GM19324 (cell line): ENCODE results near the gene PARD3.

Experiments used
- ATAC-seq: cut with Tn5 transposase; IDR thresholded peaks from one replicate; pipeline ENCODE4 v1.9.1; 2021; ENCODE audit warnings: mild to moderate bottlenecking, moderate library complexity; ENCODE audit not compliant: unreplicated experiment, low FRiP score

Gene PARD3

DNA sequence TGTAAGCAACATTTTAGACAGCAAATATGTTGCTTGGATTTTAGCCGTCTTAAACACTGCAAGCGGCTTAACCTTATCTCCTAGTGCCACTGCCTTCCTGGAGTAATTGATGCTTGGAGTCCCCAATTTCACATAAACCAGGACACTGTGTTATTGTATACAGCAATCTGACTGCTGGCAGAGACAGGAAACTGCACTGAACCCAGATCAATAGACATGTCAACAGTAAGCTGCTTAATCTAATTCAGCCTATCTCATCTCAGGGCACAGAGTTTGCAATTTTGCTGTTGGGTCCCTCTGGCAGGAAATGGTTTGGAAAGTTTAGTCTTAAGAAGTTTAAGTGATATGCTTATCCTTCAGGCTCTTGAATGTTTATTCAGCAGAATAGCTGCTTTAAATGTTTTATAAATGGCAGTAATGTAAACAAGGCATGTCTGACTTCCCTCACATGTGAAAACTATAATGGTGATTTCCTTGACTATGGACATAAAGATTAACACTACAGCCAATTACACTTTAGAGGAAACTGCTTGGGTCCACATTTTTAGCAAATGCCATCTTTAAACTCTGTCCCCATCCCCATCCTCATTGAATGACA, 598.6 kb downstream of the PARD3 start:
- no peak for ATAC-seq

DNA sequence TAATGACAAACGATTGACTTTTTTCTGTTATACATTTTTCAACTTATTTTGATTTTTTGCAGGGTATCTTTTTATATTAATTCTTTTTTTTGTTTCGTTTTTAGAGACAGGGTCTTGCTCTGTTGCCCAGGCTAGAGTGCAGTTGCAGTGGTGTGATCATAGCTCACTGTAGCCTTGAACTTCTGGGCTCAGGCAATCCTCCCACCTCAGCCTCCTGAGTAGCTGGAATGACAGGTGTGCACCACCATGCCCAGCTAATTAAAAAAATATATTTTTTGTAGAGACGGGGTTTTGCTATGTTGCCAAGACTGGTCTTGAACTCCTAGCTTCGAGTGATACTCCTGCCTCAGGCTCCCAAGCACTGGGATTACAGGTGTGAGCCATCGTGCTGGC, 601.3 kb downstream of the PARD3 start:
- no peak for ATAC-seq

GRCh38 chr10:34213193-34213804, 601.8 kb downstream of the PARD3 start:
- ATAC-seq = no peak

DNA sequence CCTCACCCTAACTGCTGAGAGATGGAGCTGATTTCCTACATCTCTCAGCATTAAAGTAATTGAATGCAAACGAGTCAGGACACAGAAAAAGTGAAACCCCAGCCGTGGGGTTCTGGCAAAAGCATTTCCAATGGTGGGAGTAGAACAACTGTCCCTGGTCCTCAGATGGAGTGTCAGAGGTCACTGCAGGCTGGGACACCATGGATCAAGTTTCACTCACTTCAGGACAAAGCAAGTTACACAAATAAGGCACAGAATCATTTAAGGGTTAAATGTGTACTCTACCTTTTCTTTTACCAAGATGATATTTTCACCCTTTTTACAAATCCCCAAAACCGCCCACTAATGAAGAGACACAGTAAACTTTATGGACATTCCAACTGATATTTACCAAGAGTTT, 607.8 kb downstream of the PARD3 start:
- no peak for ATAC-seq

- no peak for ATAC-seq
These were observed 608.2 kb downstream of the PARD3 start for GRCh38 chr10:34206935-34207268.

- ATAC-seq = no peak
These were observed 608.8 kb downstream of the PARD3 start for GRCh38 chr10:34206078-34206934.

DNA sequence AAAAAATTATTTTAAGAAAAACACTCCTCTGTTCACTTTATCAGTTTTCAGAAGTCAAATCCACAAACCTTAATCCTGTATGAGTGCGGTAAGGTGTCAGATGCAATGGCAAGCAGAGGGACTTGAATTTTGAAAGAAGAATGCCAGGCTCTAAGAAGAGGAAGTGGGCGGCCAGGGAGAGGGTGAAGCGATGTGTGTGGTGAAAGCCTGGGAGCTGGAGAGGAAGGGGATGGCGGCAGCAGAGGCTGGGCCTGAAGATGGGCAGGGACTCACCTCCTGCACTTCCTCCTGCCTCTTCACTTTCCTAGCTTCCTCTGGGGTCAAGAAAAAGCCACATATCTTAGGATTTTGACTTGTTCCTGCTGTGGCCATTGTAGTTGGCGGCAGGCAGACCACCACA, 609.6 kb downstream of the PARD3 start:
- no peak for ATAC-seq

GRCh38 chr10:34203966-34204630, 611.0 kb downstream of the PARD3 start:
- ATAC-seq = no peak

GRCh38 chr10:34200355-34200901, 614.7 kb downstream of the PARD3 start:
- ATAC-seq = no peak

GRCh38 chr10:34198953-34199352, 616.1 kb downstream of the PARD3 start:
- no peak for ATAC-seq

GRCh38 chr10:34196058-34196433, 619.0 kb downstream of the PARD3 start:
- ATAC-seq = no peak

DNA sequence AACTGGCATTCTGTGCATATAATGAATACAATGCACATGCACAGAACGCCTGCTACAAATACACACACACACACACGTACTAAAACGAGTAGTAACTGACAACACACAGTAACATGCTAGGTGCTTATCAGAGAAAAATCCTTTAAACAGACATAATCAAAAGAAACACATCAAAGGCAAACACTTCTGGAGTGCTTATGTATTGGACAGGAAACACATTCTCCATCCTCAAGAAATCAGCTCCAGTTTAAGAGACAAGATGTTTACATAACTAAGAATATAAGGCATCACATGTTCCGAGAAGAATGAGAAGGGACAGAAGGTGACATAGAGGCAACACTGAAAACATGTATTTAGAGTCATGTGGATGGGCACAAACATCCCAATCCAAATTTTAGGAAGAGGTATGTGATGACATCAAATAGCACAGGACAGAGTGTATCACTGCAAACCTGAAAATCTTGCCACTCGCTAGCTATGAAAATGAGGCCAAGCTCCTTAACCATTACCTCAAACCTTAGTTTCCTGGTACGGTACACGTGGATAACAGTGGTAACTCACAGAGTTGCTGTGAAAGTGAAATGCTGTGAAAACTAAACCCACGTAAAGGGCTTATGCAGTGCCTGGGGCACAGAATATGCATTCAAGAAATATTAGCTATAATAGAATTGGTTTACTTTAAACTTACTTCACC, 619.6 kb downstream of the PARD3 start:
- ATAC-seq = no peak

DNA sequence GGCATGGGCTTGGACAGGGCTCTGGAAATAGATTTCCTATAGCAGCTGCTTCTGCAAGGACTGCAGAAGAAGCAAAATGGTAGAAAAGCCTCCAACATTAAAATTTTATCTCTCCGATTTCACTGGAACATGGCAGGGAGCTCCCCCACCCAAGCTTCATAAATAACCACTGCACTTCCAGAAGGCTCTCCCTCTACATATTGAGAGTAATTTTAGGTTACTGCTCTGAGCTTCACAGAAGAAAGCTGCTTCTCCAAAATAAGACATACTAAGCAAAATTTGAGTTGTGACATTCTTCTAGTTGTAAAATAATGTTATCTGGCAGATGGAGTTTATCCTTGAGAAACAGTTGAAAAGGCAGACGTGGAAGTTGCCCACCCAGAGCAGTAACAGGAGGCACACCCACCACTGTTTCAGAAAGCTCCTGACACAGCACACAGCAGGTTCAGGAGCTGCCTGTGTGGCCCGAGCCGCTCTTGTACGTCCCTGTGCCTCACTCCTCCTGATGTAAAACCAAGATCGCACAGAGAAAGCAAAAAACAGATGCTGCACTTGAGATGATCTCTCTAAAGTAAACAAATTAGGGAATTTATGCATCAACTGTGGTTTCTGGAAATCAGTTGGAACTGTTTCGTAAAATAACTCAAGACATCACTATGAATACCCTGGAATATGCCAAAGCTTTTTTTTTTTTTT, 621.0 kb downstream of the PARD3 start:
- ATAC-seq = no peak

DNA sequence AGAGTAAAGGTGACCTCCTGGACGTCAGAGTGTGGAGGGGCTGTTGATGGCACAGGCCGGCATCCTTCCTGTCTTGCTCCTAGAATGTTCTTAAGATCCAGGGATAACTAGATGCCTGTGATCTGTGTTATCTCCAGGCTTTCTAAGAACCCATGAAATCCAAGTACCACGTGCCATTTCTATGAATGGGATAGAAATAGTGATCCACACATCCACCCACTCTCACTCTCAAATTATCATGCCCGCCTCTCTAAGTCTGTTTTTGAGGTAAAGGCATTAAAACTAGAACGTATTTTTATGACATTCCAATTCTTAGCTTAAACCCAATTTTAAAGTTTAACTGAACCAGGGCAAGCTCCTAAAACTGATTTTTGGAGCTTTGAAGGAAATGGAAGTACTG, 622.5 kb downstream of the PARD3 start:
- ATAC-seq = no peak

GRCh38 chr10:34191406-34191805, 623.7 kb downstream of the PARD3 start:
- no peak for ATAC-seq

DNA sequence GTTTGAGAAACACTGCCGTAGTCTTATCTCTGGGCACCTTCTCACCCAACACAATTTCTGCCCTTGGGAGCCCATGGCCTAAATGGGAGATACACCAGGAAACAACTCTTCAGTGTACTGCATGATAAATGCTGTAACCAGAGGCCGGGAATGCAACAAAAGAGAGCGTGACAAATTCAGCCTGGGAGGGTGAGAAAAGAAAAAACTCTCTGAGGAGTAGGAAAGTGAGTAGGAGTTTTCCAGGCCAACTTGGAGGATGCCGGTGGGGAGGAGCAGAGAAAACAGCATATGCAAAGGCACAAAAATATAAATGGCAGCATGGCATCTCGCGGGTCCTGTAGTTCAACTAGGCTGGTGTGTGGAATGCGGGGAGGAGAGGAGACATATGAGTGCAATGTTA, 624.5 kb downstream of the PARD3 start:
- ATAC-seq = no peak

- no peak for ATAC-seq
These were observed 625.3 kb downstream of the PARD3 start for GRCh38 chr10:34189830-34190229.

- no peak for ATAC-seq
These were observed 626.9 kb downstream of the PARD3 start for GRCh38 chr10:34188221-34188620.

GRCh38 chr10:34187201-34187600, 627.9 kb downstream of the PARD3 start:
- ATAC-seq = no peak

GRCh38 chr10:34186745-34187144, 628.4 kb downstream of the PARD3 start:
- no peak for ATAC-seq
